ENCODE results near the gene EPB41L4A.

EPB41L4A gene

DNA sequence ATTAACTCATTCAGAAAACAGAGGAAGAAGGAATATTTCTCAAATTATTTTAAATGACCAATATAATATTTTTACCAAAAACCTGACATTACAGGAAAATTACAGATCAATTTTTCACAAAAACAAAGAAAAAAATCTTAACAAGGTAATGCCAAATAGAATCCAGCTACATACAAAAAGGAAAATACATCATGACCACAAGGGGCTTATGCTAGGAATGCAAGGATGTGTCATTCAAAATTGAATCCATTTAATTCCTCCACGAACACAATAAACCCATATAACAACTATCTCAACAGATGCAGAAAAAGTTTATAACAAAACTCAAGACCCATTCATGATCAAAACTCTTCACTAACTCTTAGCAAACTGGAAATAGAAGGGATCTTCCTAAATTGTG lies 239.8 kb downstream of the EPB41L4A start:
- Histone ChIP-seq H3K9me3 (no peaks in the 10 kb centered on the region), H3K4me3 (no peak overlapping the region), H3K36me3 (peaks cover 0 to 9% (median 0%) of the 10 kb centered on the region in 3 donors), H3K4me1 (peaks cover 0 to 5% (median 2%) of the 10 kb centered on the region in 4 donors), H3K27ac (no peak overlapping the region), H3K27me3 (no peaks in the 10 kb centered on the region)
- TF ChIP-seq, protein P1, sequence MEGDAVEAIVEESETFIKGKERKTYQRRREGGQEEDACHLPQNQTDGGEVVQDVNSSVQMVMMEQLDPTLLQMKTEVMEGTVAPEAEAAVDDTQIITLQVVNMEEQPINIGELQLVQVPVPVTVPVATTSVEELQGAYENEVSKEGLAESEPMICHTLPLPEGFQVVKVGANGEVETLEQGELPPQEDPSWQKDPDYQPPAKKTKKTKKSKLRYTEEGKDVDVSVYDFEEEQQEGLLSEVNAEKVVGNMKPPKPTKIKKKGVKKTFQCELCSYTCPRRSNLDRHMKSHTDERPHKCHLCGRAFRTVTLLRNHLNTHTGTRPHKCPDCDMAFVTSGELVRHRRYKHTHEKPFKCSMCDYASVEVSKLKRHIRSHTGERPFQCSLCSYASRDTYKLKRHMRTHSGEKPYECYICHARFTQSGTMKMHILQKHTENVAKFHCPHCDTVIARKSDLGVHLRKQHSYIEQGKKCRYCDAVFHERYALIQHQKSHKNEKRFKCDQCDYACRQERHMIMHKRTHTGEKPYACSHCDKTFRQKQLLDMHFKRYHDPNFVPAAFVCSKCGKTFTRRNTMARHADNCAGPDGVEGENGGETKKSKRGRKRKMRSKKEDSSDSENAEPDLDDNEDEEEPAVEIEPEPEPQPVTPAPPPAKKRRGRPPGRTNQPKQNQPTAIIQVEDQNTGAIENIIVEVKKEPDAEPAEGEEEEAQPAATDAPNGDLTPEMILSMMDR (IDR thresholded peaks at IDR 0.05), result no peak
- no peak for DNase-seq
- intact Hi-C loops (cut with DNase I; ENCODE audit: low total_unique reads), result no loop called here

DNA sequence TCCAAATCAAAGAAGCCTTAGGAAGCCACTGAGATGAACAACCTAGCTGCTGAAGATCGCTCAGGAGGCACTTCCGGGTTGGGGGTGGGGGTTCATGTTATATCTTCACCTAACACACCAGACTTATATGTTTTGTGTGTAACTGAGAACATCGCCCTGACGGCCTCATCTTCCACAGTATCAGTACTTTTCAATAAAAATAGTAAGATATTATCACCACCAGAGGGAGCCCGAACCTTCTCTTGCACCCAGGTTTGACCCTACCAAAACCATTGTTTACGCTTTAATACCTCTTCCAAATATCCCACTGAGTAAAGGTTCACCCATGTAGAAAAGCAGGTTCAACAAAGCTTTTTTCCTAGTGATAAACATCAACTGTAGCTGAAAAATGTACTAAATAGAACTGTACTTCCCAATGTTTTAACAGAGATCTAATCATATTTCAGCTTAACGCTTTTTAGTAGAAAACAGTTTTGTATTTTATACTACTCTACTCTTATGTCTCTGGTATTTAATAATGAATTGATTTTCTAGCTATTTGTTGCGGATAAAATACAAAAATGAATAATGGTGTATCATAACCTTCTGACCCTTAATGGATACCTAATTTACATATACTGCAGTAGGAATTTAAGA lies 244.0 kb downstream of the EPB41L4A start:
- no peak overlapping the region for H3K27ac ChIP-seq
- no peaks in the 10 kb centered on the region for H3K36me3 ChIP-seq
- no peaks in the 10 kb centered on the region for H3K9me3 ChIP-seq
- TF ChIP-seq, protein P1 (IDR thresholded peaks at IDR 0.05), result peak; percentile 58 to 64
- intact Hi-C loops (cut with DNase I; ENCODE audit: low total_unique reads), result no loop called here
- no peaks in the 10 kb centered on the region for H3K27me3 ChIP-seq
- no peak overlapping the region for H3K4me3 ChIP-seq
- peak in 1 of 2 donors; percentile 24 for DNase-seq
- peaks cover 0 to 5% (median 2%) of the 10 kb centered on the region in 4 donors for H3K4me1 ChIP-seq

DNA sequence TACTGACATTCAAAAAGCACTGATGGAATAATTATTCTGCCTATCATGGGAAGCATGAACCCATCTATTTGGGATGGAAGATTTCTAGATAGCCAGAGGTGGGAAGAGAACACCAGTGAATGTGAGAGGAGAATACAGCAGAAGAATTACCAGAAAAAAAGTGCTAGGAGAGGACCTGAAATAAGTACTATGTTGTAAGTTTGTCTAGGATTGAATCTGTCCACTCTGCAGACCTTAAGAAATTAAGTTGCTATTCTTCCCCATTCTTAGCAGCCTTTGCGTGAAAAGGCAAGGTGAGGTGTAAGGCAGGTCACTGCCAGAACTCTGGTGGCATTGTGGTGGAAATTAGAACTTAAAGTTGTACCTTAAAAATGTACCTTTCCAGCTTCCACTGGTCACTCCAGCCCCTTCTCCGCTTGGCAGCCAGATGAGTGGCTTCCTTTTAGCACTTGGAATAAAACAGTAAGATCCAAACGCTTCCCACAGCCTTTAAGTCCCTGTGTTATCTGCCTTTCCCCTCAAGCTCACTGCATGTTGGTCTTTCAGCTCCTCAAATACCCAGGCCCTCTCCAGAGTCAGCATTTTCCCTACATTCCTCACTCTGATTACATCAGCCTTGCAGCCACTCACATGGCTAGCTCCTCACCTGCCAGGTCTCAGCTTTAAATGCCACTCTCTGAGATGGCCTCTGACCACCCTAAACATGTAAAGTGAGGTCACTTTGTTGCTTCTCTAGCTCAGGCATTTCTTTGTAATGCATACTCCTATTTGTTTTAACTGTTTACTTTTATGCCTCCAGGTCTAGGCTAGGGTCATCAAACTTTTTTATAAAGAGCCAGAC lies 253.0 kb downstream of the EPB41L4A start:
- H3K27ac ChIP-seq, result no peak overlapping the region
- TF ChIP-seq, protein P1 (IDR thresholded peaks at IDR 0.05), result no peak
- H3K36me3 ChIP-seq, result peaks cover 18 to 70% (median 36%) of the 10 kb centered on the region in 3 donors
- no peaks in the 10 kb centered on the region for H3K9me3 ChIP-seq
- no peak overlapping the region for H3K4me3 ChIP-seq
- no peak for DNase-seq
- peaks cover 0 to 17% (median 15%) of the 10 kb centered on the region in 4 donors for H3K4me1 ChIP-seq
- H3K27me3 ChIP-seq, result no peaks in the 10 kb centered on the region
- intact Hi-C loops (cut with DNase I; ENCODE audit: low total_unique reads), result no loop called here

DNA sequence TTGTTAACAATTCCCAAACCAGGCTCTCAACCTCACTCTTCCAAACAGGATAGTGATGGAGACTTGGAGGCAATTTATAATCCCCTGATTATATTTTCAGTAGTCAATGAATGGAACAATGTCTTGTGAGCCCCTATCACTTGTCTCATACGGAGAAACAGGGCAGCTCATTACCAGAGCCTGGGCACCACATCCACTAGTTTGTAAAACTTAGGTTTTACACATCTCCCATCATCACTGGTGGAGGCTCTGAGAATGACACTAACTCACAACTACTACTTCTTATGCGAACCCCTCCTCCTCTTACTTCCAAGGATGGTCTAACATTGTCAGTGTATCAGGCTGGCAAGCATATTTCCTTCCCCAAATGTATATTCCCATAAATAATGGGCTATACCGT lies 253.7 kb downstream of the EPB41L4A start:
- Histone ChIP-seq H3K36me3 (peaks cover 18 to 70% (median 36%) of the 10 kb centered on the region in 3 donors), H3K27me3 (no peaks in the 10 kb centered on the region), H3K27ac (no peak overlapping the region), H3K9me3 (no peaks in the 10 kb centered on the region), H3K4me3 (no peak overlapping the region), H3K4me1 (peaks cover 0 to 18% (median 15%) of the 10 kb centered on the region in 4 donors)
- intact Hi-C loops (cut with DNase I; ENCODE audit: low total_unique reads), result no loop called here
- TF ChIP-seq, protein P1 (IDR thresholded peaks at IDR 0.05), result no peak
- no peak for DNase-seq

DNA sequence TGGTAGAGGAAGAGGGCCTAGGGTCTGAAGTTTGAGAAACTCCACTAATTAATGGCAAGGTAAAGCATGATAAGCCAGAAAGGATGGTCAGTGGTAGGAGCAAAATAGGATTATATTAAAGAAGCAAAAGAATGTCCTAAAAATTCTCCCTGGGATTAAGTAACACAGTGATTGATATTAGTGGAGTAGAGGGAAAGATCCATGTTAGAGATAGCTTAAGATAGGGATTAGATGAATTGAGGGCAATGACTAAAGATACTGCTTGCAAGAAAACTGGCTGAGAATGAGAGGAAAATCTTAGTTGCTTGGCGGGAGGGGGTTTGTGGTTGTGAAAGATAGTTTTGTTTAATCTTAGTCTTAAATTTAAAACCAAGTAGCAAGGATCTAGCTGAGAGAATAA lies 255.6 kb downstream of the EPB41L4A start:
- no peaks in the 10 kb centered on the region for H3K9me3 ChIP-seq
- H3K27ac ChIP-seq, result no peak overlapping the region
- intact Hi-C loops (cut with DNase I; ENCODE audit: low total_unique reads), result no loop called here
- peaks cover 0 to 21% (median 17%) of the 10 kb centered on the region in 4 donors for H3K4me1 ChIP-seq
- no peaks in the 10 kb centered on the region for H3K27me3 ChIP-seq
- H3K36me3 ChIP-seq, result peaks cover 9 to 56% (median 29%) of the 10 kb centered on the region in 3 donors
- TF ChIP-seq, protein P1 (IDR thresholded peaks at IDR 0.05), result no peak
- no peak for DNase-seq
- H3K4me3 ChIP-seq, result no peak overlapping the region
